ENCODE measurements around the gene CDC23.
A peak's percentile ranks its signal among the peaks of the same experiment; 100 is the strongest.
"Not testable (repeated sequence)": the region's sequence is repeated elsewhere in the genome, so short reads cannot be mapped to it uniquely, and the experiment has no call there.

The CDC23 gene

GRCh38 chr5:138170299-138170698, 42.8 kb downstream of the CDC23 start:
- Histone ChIP-seq H3K9me3 (ENCODE audit: control insufficient read depth, insufficient read depth, low read length) (no peaks in the 10 kb centered on the region), H3K9ac (ENCODE audit: low read depth, low read length) (no peak overlapping the region), H3K36me3 (ENCODE audit: control insufficient read depth, insufficient read depth, low read length) (peaks cover 53% of the 10 kb centered on the region), H3K4me3 (ENCODE audit: low read depth, low read length) (no peak overlapping the region), H3K4me1 (ENCODE audit: control insufficient read depth, insufficient read depth, low read length) (no peaks in the 10 kb centered on the region), H3K27me3 (ENCODE audit: control insufficient read depth, insufficient read depth, low read length) (no peaks in the 10 kb centered on the region)

GRCh38 chr5:138169124-138169523, 44.0 kb downstream of the CDC23 start:
- H3K4me3 ChIP-seq (ENCODE audit: low read depth, low read length), result no peak overlapping the region
- no peak overlapping the region for H3K9ac ChIP-seq (ENCODE audit: low read depth, low read length)
- H3K36me3 ChIP-seq (ENCODE audit: control insufficient read depth, insufficient read depth, low read length), result peaks cover 61% of the 10 kb centered on the region
- no peaks in the 10 kb centered on the region for H3K4me1 ChIP-seq (ENCODE audit: control insufficient read depth, insufficient read depth, low read length)
- H3K27me3 ChIP-seq (ENCODE audit: control insufficient read depth, insufficient read depth, low read length), result no peaks in the 10 kb centered on the region
- H3K9me3 ChIP-seq (ENCODE audit: control insufficient read depth, insufficient read depth, low read length), result no peaks in the 10 kb centered on the region

- H3K36me3 ChIP-seq (ENCODE audit: control insufficient read depth, insufficient read depth, low read length), result peaks cover 79% of the 10 kb centered on the region
- H3K4me3 ChIP-seq (ENCODE audit: low read depth, low read length), result no peak overlapping the region
- no peaks in the 10 kb centered on the region for H3K27me3 ChIP-seq (ENCODE audit: control insufficient read depth, insufficient read depth, low read length)
- H3K9me3 ChIP-seq (ENCODE audit: control insufficient read depth, insufficient read depth, low read length), result no peaks in the 10 kb centered on the region
- H3K9ac ChIP-seq (ENCODE audit: low read depth, low read length), result no peak overlapping the region
- no peaks in the 10 kb centered on the region for H3K4me1 ChIP-seq (ENCODE audit: control insufficient read depth, insufficient read depth, low read length)
Observed at GRCh38 chr5:138163721-138164120, 49.4 kb downstream of the CDC23 start.

GRCh38 chr5:138160706-138161105, 52.4 kb downstream of the CDC23 start:
- Histone ChIP-seq H3K9ac (ENCODE audit: low read depth, low read length) (no peak overlapping the region), H3K27me3 (ENCODE audit: control insufficient read depth, insufficient read depth, low read length) (no peaks in the 10 kb centered on the region), H3K36me3 (ENCODE audit: control insufficient read depth, insufficient read depth, low read length) (peaks cover 72% of the 10 kb centered on the region), H3K4me1 (ENCODE audit: control insufficient read depth, insufficient read depth, low read length) (no peaks in the 10 kb centered on the region), H3K4me3 (ENCODE audit: low read depth, low read length) (no peak overlapping the region), H3K9me3 (ENCODE audit: control insufficient read depth, insufficient read depth, low read length) (no peaks in the 10 kb centered on the region)

GRCh38 chr5:138159666-138160065, 53.5 kb downstream of the CDC23 start:
- Histone ChIP-seq H3K36me3 (ENCODE audit: control insufficient read depth, insufficient read depth, low read length) (peaks cover 66% of the 10 kb centered on the region), H3K9ac (ENCODE audit: low read depth, low read length) (no peak overlapping the region), H3K4me1 (ENCODE audit: control insufficient read depth, insufficient read depth, low read length) (no peaks in the 10 kb centered on the region), H3K27me3 (ENCODE audit: control insufficient read depth, insufficient read depth, low read length) (no peaks in the 10 kb centered on the region), H3K4me3 (ENCODE audit: low read depth, low read length) (no peak overlapping the region), H3K9me3 (ENCODE audit: control insufficient read depth, insufficient read depth, low read length) (no peaks in the 10 kb centered on the region)

- no peaks in the 10 kb centered on the region for H3K9me3 ChIP-seq (ENCODE audit: control insufficient read depth, insufficient read depth, low read length)
- H3K4me1 ChIP-seq (ENCODE audit: control insufficient read depth, insufficient read depth, low read length), result no peaks in the 10 kb centered on the region
- no peak overlapping the region for H3K9ac ChIP-seq (ENCODE audit: low read depth, low read length)
- H3K36me3 ChIP-seq (ENCODE audit: control insufficient read depth, insufficient read depth, low read length), result peaks cover 47% of the 10 kb centered on the region
- H3K4me3 ChIP-seq (ENCODE audit: low read depth, low read length), result no peak overlapping the region
- no peaks in the 10 kb centered on the region for H3K27me3 ChIP-seq (ENCODE audit: control insufficient read depth, insufficient read depth, low read length)
Observed at GRCh38 chr5:138157626-138158025, 55.5 kb downstream of the CDC23 start.

GRCh38 chr5:138155977-138156376, 57.1 kb downstream of the CDC23 start:
- H3K9me3 ChIP-seq (ENCODE audit: control insufficient read depth, insufficient read depth, low read length); H3K27me3 ChIP-seq (ENCODE audit: control insufficient read depth, insufficient read depth, low read length); H3K4me3 ChIP-seq (ENCODE audit: low read depth, low read length); H3K9ac ChIP-seq (ENCODE audit: low read depth, low read length); H3K4me1 ChIP-seq (ENCODE audit: control insufficient read depth, insufficient read depth, low read length): not testable (repeated sequence)
- H3K36me3 ChIP-seq (ENCODE audit: control insufficient read depth, insufficient read depth, low read length), result peaks cover 31% of the 10 kb centered on the region

GRCh38 chr5:138149530-138149929, 63.6 kb downstream of the CDC23 start:
- no peaks in the 10 kb centered on the region for H3K27me3 ChIP-seq (ENCODE audit: control insufficient read depth, insufficient read depth, low read length)
- H3K9ac ChIP-seq (ENCODE audit: low read depth, low read length), result no peak overlapping the region
- no peaks in the 10 kb centered on the region for H3K4me1 ChIP-seq (ENCODE audit: control insufficient read depth, insufficient read depth, low read length)
- no peaks in the 10 kb centered on the region for H3K9me3 ChIP-seq (ENCODE audit: control insufficient read depth, insufficient read depth, low read length)
- no peaks in the 10 kb centered on the region for H3K36me3 ChIP-seq (ENCODE audit: control insufficient read depth, insufficient read depth, low read length)
- no peak overlapping the region for H3K4me3 ChIP-seq (ENCODE audit: low read depth, low read length)

- Histone ChIP-seq H3K36me3 (ENCODE audit: control insufficient read depth, insufficient read depth, low read length) (no peaks in the 10 kb centered on the region), H3K4me3 (ENCODE audit: low read depth, low read length) (no peak overlapping the region), H3K9ac (ENCODE audit: low read depth, low read length) (no peak overlapping the region), H3K4me1 (ENCODE audit: control insufficient read depth, insufficient read depth, low read length) (no peaks in the 10 kb centered on the region), H3K9me3 (ENCODE audit: control insufficient read depth, insufficient read depth, low read length) (no peaks in the 10 kb centered on the region), H3K27me3 (ENCODE audit: control insufficient read depth, insufficient read depth, low read length) (no peaks in the 10 kb centered on the region)
Observed at GRCh38 chr5:138148811-138149210, 64.3 kb downstream of the CDC23 start.

GRCh38 chr5:138143578-138143977, 69.5 kb downstream of the CDC23 start:
- H3K36me3 ChIP-seq (ENCODE audit: control insufficient read depth, insufficient read depth, low read length); H3K9ac ChIP-seq (ENCODE audit: low read depth, low read length); H3K4me3 ChIP-seq (ENCODE audit: low read depth, low read length); H3K27me3 ChIP-seq (ENCODE audit: control insufficient read depth, insufficient read depth, low read length); H3K9me3 ChIP-seq (ENCODE audit: control insufficient read depth, insufficient read depth, low read length); H3K4me1 ChIP-seq (ENCODE audit: control insufficient read depth, insufficient read depth, low read length): not testable (repeated sequence)

- Histone ChIP-seq H3K9me3 (ENCODE audit: control insufficient read depth, insufficient read depth, low read length) (no peaks in the 10 kb centered on the region), H3K4me3 (ENCODE audit: low read depth, low read length) (no peak overlapping the region), H3K4me1 (ENCODE audit: control insufficient read depth, insufficient read depth, low read length) (no peaks in the 10 kb centered on the region), H3K27me3 (ENCODE audit: control insufficient read depth, insufficient read depth, low read length) (no peaks in the 10 kb centered on the region), H3K36me3 (ENCODE audit: control insufficient read depth, insufficient read depth, low read length) (no peaks in the 10 kb centered on the region), H3K9ac (ENCODE audit: low read depth, low read length) (no peak overlapping the region)
Observed at GRCh38 chr5:138141734-138142133, 71.4 kb downstream of the CDC23 start.

- Histone ChIP-seq H3K4me1 (ENCODE audit: control insufficient read depth, insufficient read depth, low read length) (no peaks in the 10 kb centered on the region), H3K9me3 (ENCODE audit: control insufficient read depth, insufficient read depth, low read length) (no peaks in the 10 kb centered on the region)
Observed at GRCh38 chr5:138140268-138140667, 72.9 kb downstream of the CDC23 start.

GRCh38 chr5:138139781-138140090, 73.4 kb downstream of the CDC23 start:
- Histone ChIP-seq H3K9ac (ENCODE audit: low read depth, low read length) (no peak overlapping the region), H3K36me3 (ENCODE audit: control insufficient read depth, insufficient read depth, low read length) (no peaks in the 10 kb centered on the region), H3K9me3 (ENCODE audit: control insufficient read depth, insufficient read depth, low read length) (no peaks in the 10 kb centered on the region), H3K27me3 (ENCODE audit: control insufficient read depth, insufficient read depth, low read length) (no peaks in the 10 kb centered on the region), H3K4me3 (ENCODE audit: low read depth, low read length) (peak overlapping the region; percentile 74), H3K4me1 (ENCODE audit: control insufficient read depth, insufficient read depth, low read length) (no peaks in the 10 kb centered on the region)

More at GRCh38 chr5:138140268-138140667, 72.9 kb downstream of the CDC23 start:
- Histone ChIP-seq H3K36me3 (ENCODE audit: control insufficient read depth, insufficient read depth, low read length) (no peaks in the 10 kb centered on the region), H3K27me3 (ENCODE audit: control insufficient read depth, insufficient read depth, low read length) (no peaks in the 10 kb centered on the region), H3K4me3 (ENCODE audit: low read depth, low read length) (no peak overlapping the region), H3K9ac (ENCODE audit: low read depth, low read length) (no peak overlapping the region)

Measured in iPS-15b (cell line).